ENCODE results near the gene PPP2R1B. TPM values are rescaled to one million over a fixed set of nuclear protein-coding genes. Genes with fewer than 3 reads are reported as not detected.

PPP2R1B gene
- total and polyA plus RNA-seq, 4 donors = 33.2 to 316 (median 52.5) TPM

DNA sequence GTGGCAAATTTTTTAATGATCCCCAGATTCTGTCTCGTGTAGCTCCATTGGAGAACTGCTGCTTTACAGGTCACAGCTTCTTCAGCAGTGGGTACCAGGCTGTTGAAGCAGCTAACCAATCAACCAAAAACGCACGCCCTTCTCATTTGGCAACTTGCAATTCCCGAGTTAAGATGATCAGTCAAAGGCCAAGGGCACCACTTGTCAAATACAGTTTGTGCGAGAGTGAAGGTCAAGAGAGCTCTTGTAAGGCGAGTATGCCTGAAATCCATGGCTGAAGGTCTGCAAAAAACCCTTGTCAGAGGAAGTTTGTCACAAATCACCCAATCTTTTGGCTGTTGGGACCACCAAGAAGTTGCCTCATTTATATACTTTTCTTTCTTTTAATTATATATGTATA lies 12.9 kb upstream of the PPP2R1B start:
- 50% methylated on average over 6 of the region's 6 CpGs for WGBS
- H3K4me3 ChIP-seq (ENCODE audit: low read depth in 1 of 3, low read length in 3 of 3) = no peak overlapping the region
- H3K27me3 ChIP-seq (ENCODE audit: control insufficient read depth in 4 of 4, insufficient read depth in 4 of 4, low read length in 3 of 4) = no peaks in the 10 kb centered on the region
- H3K4me1 ChIP-seq (ENCODE audit: control insufficient read depth in 4 of 4, insufficient read depth in 4 of 4, low read length in 3 of 4) = peaks cover 0 to 48% (median 31%) of the 10 kb centered on the region in 4 donors
- TF ChIP-seq HNF4A (conservative IDR thresholded peaks at IDR 0.05) (peak; percentile 45 to 57), RAD21 (IDR thresholded peaks at IDR 0.05) (no peak), RXRA (IDR thresholded peaks at IDR 0.05) (peak in 1 of 2 donors; percentile 20)
- H3K36me3 ChIP-seq (ENCODE audit: control insufficient read depth in 4 of 4, insufficient read depth in 3 of 4, low read depth in 1 of 4, low read length in 3 of 4) = no peaks in the 10 kb centered on the region
- peak overlapping the region; percentile 73 to 91 for H3K27ac ChIP-seq (ENCODE audit: low read depth in 1 of 2, low read length in 2 of 2)
- no peak for DNase-seq (ENCODE audit: low spot score)
- no peaks in the 10 kb centered on the region for H3K9me3 ChIP-seq (ENCODE audit: control insufficient read depth in 4 of 4, low read length in 3 of 4)
- H3K9ac ChIP-seq (ENCODE audit: low read depth in 1 of 2, low read length in 2 of 2) = peak overlapping the region in 1 of 2 donors; percentile 25

DNA sequence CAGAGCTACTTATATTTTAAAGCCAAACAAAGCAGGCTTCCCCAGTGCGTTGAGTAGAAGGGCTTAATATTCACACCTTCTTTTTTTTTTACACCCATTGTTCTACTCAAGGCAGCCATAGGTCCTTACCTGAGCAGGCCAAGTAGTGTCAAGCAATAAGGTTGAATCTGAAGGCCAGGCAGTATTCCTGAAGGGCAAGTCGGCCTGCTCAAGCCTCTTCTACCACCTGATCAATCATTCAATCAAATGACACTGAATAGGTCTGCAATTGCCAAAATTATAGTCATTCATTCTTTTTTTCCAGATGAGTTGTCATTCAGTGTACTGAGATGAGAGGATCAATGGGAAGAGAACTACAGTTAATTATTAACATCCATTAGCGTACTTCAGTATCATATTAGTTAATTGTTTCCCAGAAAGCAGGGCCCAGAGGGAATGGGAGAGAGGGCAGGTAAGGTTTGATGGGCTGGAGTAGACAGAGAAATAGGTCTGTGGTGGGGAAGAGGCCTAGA lies 11.9 kb upstream of the PPP2R1B start:
- Histone ChIP-seq H3K9ac (ENCODE audit: low read depth in 1 of 2, low read length in 2 of 2) (peak overlapping the region in 1 of 2 donors; percentile 81), H3K9me3 (ENCODE audit: control insufficient read depth in 4 of 4, low read length in 3 of 4) (no peaks in the 10 kb centered on the region), H3K36me3 (ENCODE audit: control insufficient read depth in 4 of 4, insufficient read depth in 3 of 4, low read depth in 1 of 4, low read length in 3 of 4) (no peaks in the 10 kb centered on the region), H3K4me3 (ENCODE audit: low read depth in 1 of 3, low read length in 3 of 3) (peak overlapping the region; percentile 32 to 62 (median 46)), H3K27me3 (ENCODE audit: control insufficient read depth in 4 of 4, insufficient read depth in 4 of 4, low read length in 3 of 4) (no peaks in the 10 kb centered on the region), H3K4me1 (ENCODE audit: control insufficient read depth in 4 of 4, insufficient read depth in 4 of 4, low read length in 3 of 4) (peaks cover 5 to 54% (median 31%) of the 10 kb centered on the region in 4 donors), H3K27ac (ENCODE audit: low read depth in 1 of 2, low read length in 2 of 2) (peak overlapping the region; percentile 73 to 91)
- 32% methylated on average over 3 of the region's 3 CpGs for WGBS
- TF ChIP-seq RXRA (IDR thresholded peaks at IDR 0.05) (peak; percentile 69 to 73), EGR1 (IDR thresholded peaks at IDR 0.05; ENCODE audit: low read depth in 2 of 2) (no peak), SP1 (IDR thresholded peaks at IDR 0.05) (peak; percentile 22), NR2F2 (IDR thresholded peaks at IDR 0.05) (no peak), YY1 (IDR thresholded peaks at IDR 0.05) (peak; percentile 81), FOXA2 (IDR thresholded peaks at IDR 0.05) (peak; percentile 31), HNF4G (IDR thresholded peaks at IDR 0.05) (no peak), RAD21 (IDR thresholded peaks at IDR 0.05) (peak; percentile 18 to 61), HNF4A (conservative IDR thresholded peaks at IDR 0.05) (peak in 1 of 2 donors; percentile 14), TAF1 (conservative IDR thresholded peaks at IDR 0.05) (peak; percentile 84), GABPA (IDR thresholded peaks at IDR 0.05 in 1 of 2, conservative IDR thresholded peaks at IDR 0.05 in 1 of 2) (no peak), JUND (IDR thresholded peaks at IDR 0.05) (peak in 1 of 2 donors; percentile 51), FOXA1 (IDR thresholded peaks at IDR 0.05) (no peak)
- TF ChIP-seq, protein P1, sequence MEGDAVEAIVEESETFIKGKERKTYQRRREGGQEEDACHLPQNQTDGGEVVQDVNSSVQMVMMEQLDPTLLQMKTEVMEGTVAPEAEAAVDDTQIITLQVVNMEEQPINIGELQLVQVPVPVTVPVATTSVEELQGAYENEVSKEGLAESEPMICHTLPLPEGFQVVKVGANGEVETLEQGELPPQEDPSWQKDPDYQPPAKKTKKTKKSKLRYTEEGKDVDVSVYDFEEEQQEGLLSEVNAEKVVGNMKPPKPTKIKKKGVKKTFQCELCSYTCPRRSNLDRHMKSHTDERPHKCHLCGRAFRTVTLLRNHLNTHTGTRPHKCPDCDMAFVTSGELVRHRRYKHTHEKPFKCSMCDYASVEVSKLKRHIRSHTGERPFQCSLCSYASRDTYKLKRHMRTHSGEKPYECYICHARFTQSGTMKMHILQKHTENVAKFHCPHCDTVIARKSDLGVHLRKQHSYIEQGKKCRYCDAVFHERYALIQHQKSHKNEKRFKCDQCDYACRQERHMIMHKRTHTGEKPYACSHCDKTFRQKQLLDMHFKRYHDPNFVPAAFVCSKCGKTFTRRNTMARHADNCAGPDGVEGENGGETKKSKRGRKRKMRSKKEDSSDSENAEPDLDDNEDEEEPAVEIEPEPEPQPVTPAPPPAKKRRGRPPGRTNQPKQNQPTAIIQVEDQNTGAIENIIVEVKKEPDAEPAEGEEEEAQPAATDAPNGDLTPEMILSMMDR (IDR thresholded peaks at IDR 0.05; ENCODE audit: low read depth, low read length, missing input control) = no peak
- TF ChIP-seq, protein P2, sequence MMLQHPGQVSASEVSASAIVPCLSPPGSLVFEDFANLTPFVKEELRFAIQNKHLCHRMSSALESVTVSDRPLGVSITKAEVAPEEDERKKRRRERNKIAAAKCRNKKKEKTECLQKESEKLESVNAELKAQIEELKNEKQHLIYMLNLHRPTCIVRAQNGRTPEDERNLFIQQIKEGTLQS (IDR thresholded peaks at IDR 0.05) = no peak
- TF ChIP-seq, protein P3, sequence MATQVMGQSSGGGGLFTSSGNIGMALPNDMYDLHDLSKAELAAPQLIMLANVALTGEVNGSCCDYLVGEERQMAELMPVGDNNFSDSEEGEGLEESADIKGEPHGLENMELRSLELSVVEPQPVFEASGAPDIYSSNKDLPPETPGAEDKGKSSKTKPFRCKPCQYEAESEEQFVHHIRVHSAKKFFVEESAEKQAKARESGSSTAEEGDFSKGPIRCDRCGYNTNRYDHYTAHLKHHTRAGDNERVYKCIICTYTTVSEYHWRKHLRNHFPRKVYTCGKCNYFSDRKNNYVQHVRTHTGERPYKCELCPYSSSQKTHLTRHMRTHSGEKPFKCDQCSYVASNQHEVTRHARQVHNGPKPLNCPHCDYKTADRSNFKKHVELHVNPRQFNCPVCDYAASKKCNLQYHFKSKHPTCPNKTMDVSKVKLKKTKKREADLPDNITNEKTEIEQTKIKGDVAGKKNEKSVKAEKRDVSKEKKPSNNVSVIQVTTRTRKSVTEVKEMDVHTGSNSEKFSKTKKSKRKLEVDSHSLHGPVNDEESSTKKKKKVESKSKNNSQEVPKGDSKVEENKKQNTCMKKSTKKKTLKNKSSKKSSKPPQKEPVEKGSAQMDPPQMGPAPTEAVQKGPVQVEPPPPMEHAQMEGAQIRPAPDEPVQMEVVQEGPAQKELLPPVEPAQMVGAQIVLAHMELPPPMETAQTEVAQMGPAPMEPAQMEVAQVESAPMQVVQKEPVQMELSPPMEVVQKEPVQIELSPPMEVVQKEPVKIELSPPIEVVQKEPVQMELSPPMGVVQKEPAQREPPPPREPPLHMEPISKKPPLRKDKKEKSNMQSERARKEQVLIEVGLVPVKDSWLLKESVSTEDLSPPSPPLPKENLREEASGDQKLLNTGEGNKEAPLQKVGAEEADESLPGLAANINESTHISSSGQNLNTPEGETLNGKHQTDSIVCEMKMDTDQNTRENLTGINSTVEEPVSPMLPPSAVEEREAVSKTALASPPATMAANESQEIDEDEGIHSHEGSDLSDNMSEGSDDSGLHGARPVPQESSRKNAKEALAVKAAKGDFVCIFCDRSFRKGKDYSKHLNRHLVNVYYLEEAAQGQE (IDR thresholded peaks at IDR 0.05) = peak; percentile 64
- TF ChIP-seq, protein P4, sequence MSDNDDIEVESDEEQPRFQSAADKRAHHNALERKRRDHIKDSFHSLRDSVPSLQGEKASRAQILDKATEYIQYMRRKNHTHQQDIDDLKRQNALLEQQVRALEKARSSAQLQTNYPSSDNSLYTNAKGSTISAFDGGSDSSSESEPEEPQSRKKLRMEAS (IDR thresholded peaks at IDR 0.05) = peak; percentile 39
- TF ChIP-seq, protein P5, sequence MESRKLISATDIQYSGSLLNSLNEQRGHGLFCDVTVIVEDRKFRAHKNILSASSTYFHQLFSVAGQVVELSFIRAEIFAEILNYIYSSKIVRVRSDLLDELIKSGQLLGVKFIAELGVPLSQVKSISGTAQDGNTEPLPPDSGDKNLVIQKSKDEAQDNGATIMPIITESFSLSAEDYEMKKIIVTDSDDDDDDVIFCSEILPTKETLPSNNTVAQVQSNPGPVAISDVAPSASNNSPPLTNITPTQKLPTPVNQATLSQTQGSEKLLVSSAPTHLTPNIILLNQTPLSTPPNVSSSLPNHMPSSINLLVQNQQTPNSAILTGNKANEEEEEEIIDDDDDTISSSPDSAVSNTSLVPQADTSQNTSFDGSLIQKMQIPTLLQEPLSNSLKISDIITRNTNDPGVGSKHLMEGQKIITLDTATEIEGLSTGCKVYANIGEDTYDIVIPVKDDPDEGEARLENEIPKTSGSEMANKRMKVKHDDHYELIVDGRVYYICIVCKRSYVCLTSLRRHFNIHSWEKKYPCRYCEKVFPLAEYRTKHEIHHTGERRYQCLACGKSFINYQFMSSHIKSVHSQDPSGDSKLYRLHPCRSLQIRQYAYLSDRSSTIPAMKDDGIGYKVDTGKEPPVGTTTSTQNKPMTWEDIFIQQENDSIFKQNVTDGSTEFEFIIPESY (IDR thresholded peaks at IDR 0.05) = peak; percentile 39
- DNase-seq (ENCODE audit: low spot score) = no peak

All from liver (tissue), 9 donors.